HCT116 (cell line): ENCODE measurements around the gene U2AF2. TPM values are rescaled to one million over a fixed set of nuclear protein-coding genes. Genes with fewer than 3 reads are reported as not detected.

Source experiments
- ATAC-seq: fragments of 200-7000 bp; cut with Tn5 transposase; 2 replicates; pipeline ENCODE4 v1.9.1; 2020; ENCODE audit warnings: mild to moderate bottlenecking, moderate library complexity
- BruUV-seq: library from RNA; stranded (reverse); fragments of 400-500 nt; replicated peaks from 2 replicates; lab custom pipeline; 2021; lab: Mats Ljungman, UMichigan
- CTCF ChIA-PET: fragments of 300-600 bp; sonication (Branson Sonifier 250); formaldehyde crosslinking; loops from one replicate; lab custom pipeline; 2021; ENCODE audit warnings: antibody characterized with exemption; lab: Charles Lee
- POLR2A ChIA-PET: fragments of 300-600, 350-600 bp; sonication (Branson Sonifier 250); formaldehyde crosslinking; loops from one replicate; lab custom pipeline; 2021; ENCODE audit warnings: antibody characterized with exemption; lab: Charles Lee
- RAD21 ChIA-PET, 2 experiments: fragments of 300-600 bp; sonication (Branson Sonifier 250); formaldehyde crosslinking; loops; one replicate each; lab custom pipeline; 2023; ENCODE audit warnings: low total read pairs in 2 of 2; ENCODE audit not compliant: uncharacterized antibody in 2 of 2, unreplicated experiment in 2 of 2, low non-redundant PET in 1 of 2; lab: Charles Lee
- DNase-seq: peaks from one replicate; pipeline ENCODE4 v3.0.0-alpha.2; 2010; ENCODE audit warnings: low read depth, low spot score
- H2AFZ ChIP-seq: fragments of 200-600 bp; shearing (Covaris generic), sonication (generic); 2 replicates; pipeline ENCODE4 v1.6.1; 2017; ENCODE audit warnings: low read depth, mixed run types, mixed read lengths, antibody characterized with exemption, low read length; ENCODE audit not compliant: poor library complexity, severe bottlenecking
- H3K27ac ChIP-seq: 2 replicates; pipeline ENCODE4 v1.5.1; 2012; ENCODE audit warnings: low read depth, low read length
- H3K27me3 ChIP-seq: fragments of 200-600 bp; sonication (generic); 2 replicates; pipeline ENCODE4 v1.6.1; 2016; ENCODE audit warnings: mixed run types, low read length, mixed read lengths; ENCODE audit not compliant: insufficient read depth
- H3K36me3 ChIP-seq, 2 experiments: fragments of 200-500 bp in 1 of 2; fragments of 200-600 bp in 1 of 2; sonication (Bioruptor generic) in 1 of 2; sonication (generic) in 1 of 2; 2 replicates each; pipeline versions ENCODE4 v1.5.1 to v1.6.1; 2014 to 2016; ENCODE audit warnings: low read length in 2 of 2, inconsistent platforms in 1 of 2, mixed read lengths in 1 of 2, mixed run types in 1 of 2; ENCODE audit not compliant: insufficient read depth in 2 of 2, control insufficient read depth in 1 of 2
- H3K4me1 ChIP-seq, 2 experiments: fragments of 200-600 bp in 1 of 2; sonication (generic) in 1 of 2; 2 replicates each; pipeline versions ENCODE4 v1.5.1 to v1.6.1; 2012 to 2017; ENCODE audit warnings: low read length in 2 of 2, inconsistent platforms in 1 of 2, mild to moderate bottlenecking in 1 of 2, mixed read lengths in 1 of 2, mixed run types in 1 of 2, moderate library complexity in 1 of 2; ENCODE audit not compliant: insufficient read depth in 2 of 2, control insufficient read depth in 1 of 2
- H3K4me2 ChIP-seq: fragments of 200-600 bp; sonication (generic); 2 replicates; pipeline ENCODE4 v1.6.1; 2017; ENCODE audit warnings: mixed run types, low read length, mixed read lengths
- H3K4me3 ChIP-seq, 2 experiments: fragments of 200-600 bp in 1 of 2; sonication (generic) in 1 of 2; replicated peaks in 1 of 2; 2 replicates each; pipeline ENCODE4 v1.5.1; 2011 to 2016; ENCODE audit warnings: low read length in 2 of 2, control low read depth in 1 of 2, low read depth in 1 of 2, mild to moderate bottlenecking in 1 of 2, mixed read lengths in 1 of 2, mixed run types in 1 of 2
- H3K79me2 ChIP-seq: fragments of 200-600 bp; sonication (generic); 2 replicates; pipeline ENCODE4 v1.6.1; 2017; ENCODE audit warnings: mild to moderate bottlenecking, mixed run types, low read length, moderate library complexity, mixed read lengths; ENCODE audit not compliant: insufficient read depth
- H3K9ac ChIP-seq: fragments of 200-600 bp; sonication (generic); 2 replicates; pipeline ENCODE4 v1.6.1; 2016; ENCODE audit warnings: low read length, mixed read lengths
- H3K9me2 ChIP-seq: fragments of 200-600 bp; sonication (generic), shearing (Covaris generic); 2 replicates; pipeline ENCODE4 v1.6.1; 2017; ENCODE audit warnings: mixed run types, mild to moderate bottlenecking, moderate library complexity; ENCODE audit not compliant: insufficient read depth
- H3K9me3 ChIP-seq, 2 experiments: fragments of 200-500 bp in 1 of 2; fragments of 200-600 bp in 1 of 2; sonication (Bioruptor generic) in 1 of 2; sonication (generic) in 1 of 2; 2 replicates each; pipeline ENCODE4 v1.6.1; 2014 to 2017; ENCODE audit warnings: low read length in 2 of 2, mixed read lengths in 2 of 2, inconsistent platforms in 1 of 2, low read depth in 1 of 2, mild to moderate bottlenecking in 1 of 2, mixed run types in 1 of 2, moderate library complexity in 1 of 2; ENCODE audit not compliant: control insufficient read depth in 1 of 2, insufficient read depth in 1 of 2
- H4K20me1 ChIP-seq: fragments of 200-600 bp; sonication (generic), shearing (Covaris generic); 2 replicates; pipeline ENCODE4 v1.6.1; 2017; ENCODE audit warnings: mixed run types, mild to moderate bottlenecking, moderate library complexity; ENCODE audit not compliant: insufficient read depth
- ATF3 ChIP-seq: IDR thresholded peaks from 2 replicates; pipeline ENCODE4 v1.6.1; 2012
- CEBPB ChIP-seq: IDR thresholded peaks from 2 replicates; pipeline ENCODE4 v1.6.1; 2012; ENCODE audit warnings: low read depth
- EGR1 ChIP-seq: IDR thresholded peaks from 2 replicates; pipeline ENCODE4 v1.6.1; 2012; ENCODE audit warnings: low read depth
- FOSL1 ChIP-seq: IDR thresholded peaks from 2 replicates; pipeline ENCODE4 v1.6.1; 2012; ENCODE audit warnings: low read depth
- MAX ChIP-seq: IDR thresholded peaks from 2 replicates; pipeline ENCODE4 v1.6.1; 2012
- POLR2A ChIP-seq: IDR thresholded peaks from 2 replicates; pipeline ENCODE4 v1.7.0; 2011; ENCODE audit warnings: borderline replicate concordance; ENCODE audit not compliant: insufficient read depth, insufficient read length; ENCODE audit errors: extremely low read depth
- RAD21 ChIP-seq: IDR thresholded peaks from 2 replicates; pipeline ENCODE4 v1.6.1; 2012; ENCODE audit warnings: low read depth, mild to moderate bottlenecking
- REST ChIP-seq: IDR thresholded peaks from 2 replicates; pipeline ENCODE4 v1.6.1; 2012; ENCODE audit warnings: low read depth
- TCF7L2 ChIP-seq: IDR thresholded peaks from 2 replicates; pipeline ENCODE4 v1.7.0; 2011; ENCODE audit warnings: borderline replicate concordance, inconsistent platforms; ENCODE audit not compliant: insufficient read depth, insufficient read length; ENCODE audit errors: extremely low read depth
- YY1 ChIP-seq: IDR thresholded peaks from 2 replicates; pipeline ENCODE4 v1.6.1; 2011; ENCODE audit warnings: low read length, low read depth, moderate library complexity, mild to moderate bottlenecking; ENCODE audit not compliant: insufficient replicate concordance; ENCODE audit errors: extremely low read depth
- ZFX ChIP-seq: fragments of 450-650 bp; IDR thresholded peaks from 2 replicates; pipeline ENCODE4 v1.6.1; 2017
- intact Hi-C: fragments of 100-400 bp; cut with micrococcal nuclease; formaldehyde crosslinking; loops from 2 replicates; pipeline ENCODE4 v1.10.0; 2022
- total RNA-seq: library from RNA; stranded (reverse); gene quantifications from one replicate; pipeline ENCODE4 v1.2.1, GENCODE V29; 2021; ENCODE audit not compliant: unreplicated experiment

Gene U2AF2
- total RNA-seq, 1 experiment from 2014 or later, result 259 TPM

GRCh38 chr19:55617426-55617825 is 37.4 kb upstream of the U2AF2 start:
- Histone ChIP-seq H3K27ac (no peak overlapping the region), H4K20me1 (no peaks in the 10 kb centered on the region), H3K4me1 (no peaks in the 10 kb centered on the region), H3K9me2 (no peaks in the 10 kb centered on the region), H3K9ac (no peak overlapping the region), H2AFZ (no peak overlapping the region), H3K79me2 (no peaks in the 10 kb centered on the region), H3K27me3 (no peaks in the 10 kb centered on the region), H3K4me2 (no peak overlapping the region), H3K4me3 (no peak overlapping the region), H3K36me3 (peaks cover 0 to 6% of the 10 kb centered on the region in 2 experiments; a peak in 2 of 4 replicates), H3K9me3 (no peaks in the 10 kb centered on the region)
- intact Hi-C loops, result no loop called here
- BruUV-seq, result no TSS peak
- ChIA-PET CTCF (interaction anchor here (1.6 kb wide), 1 partner anchor 11 kb away, joined by 5 read pairs; no protein-coding TSS in a partner anchor), POLR2A (no interaction called here), RAD21 (no interaction called here)
- DNase-seq (no peak), ATAC-seq (no peak)
- TF ChIP-seq FOSL1, result no peak
- TF ChIP-seq POLR2A, result no peak
- no peak for TF ChIP-seq MAX
- no peak for TF ChIP-seq YY1
- no peak for TF ChIP-seq EGR1
- no peak for TF ChIP-seq REST
- TF ChIP-seq ATF3, result no peak
- no peak for TF ChIP-seq TCF7L2
- no peak for TF ChIP-seq RAD21
- TF ChIP-seq CEBPB, result no peak
- no peak for TF ChIP-seq ZFX
